Measurements from ENCODE around the gene RCAN3. TPM values are rescaled to one million over a fixed set of nuclear protein-coding genes. Genes with fewer than 3 reads are reported as not detected.

The RCAN3 gene
- total and polyA plus RNA-seq, 2 of the 13 experiments (the other 11 are each of a cell fraction or from before 2014, with no cell fraction given): 12.2 to 13.3 TPM

- Histone ChIP-seq H2AFZ (ENCODE audit: low read length) (no peak overlapping the region), H3K4me3 (replicated peaks in 1 of 3; ENCODE audit: insufficient read depth in 1 of 3, low read depth in 2 of 3, low read length in 3 of 3) (no peak overlapping the region), H4K20me1 (ENCODE audit: insufficient read depth, low read length) (no peaks in the 10 kb centered on the region), H3K36me3 (replicated peaks in 1 of 2; ENCODE audit: control insufficient read depth in 1 of 2, insufficient read depth in 2 of 2, low read length in 2 of 2) (no peaks in the 10 kb centered on the region), H3K9ac (ENCODE audit: insufficient read depth, low read depth, low read length) (no peak overlapping the region), H3K4me2 (ENCODE audit: low read depth, low read length) (no peak overlapping the region), H3K79me2 (ENCODE audit: insufficient read depth, low read length) (no peaks in the 10 kb centered on the region), H3K27ac (ENCODE audit: extremely low read length, insufficient read depth, low read length) (no peak overlapping the region), H3K9me3 (ENCODE audit: low read length) (no peaks in the 10 kb centered on the region), H3K4me1 (ENCODE audit: insufficient read depth, low read length) (peaks cover 90% of the 10 kb centered on the region), H3K27me3 (ENCODE audit: control insufficient read depth in 1 of 2, insufficient read depth in 2 of 2, low read length in 2 of 2) (no peaks in the 10 kb centered on the region)
- in situ Hi-C loops (cut with HindIII; ENCODE audit: extremely low pct_ligation_motif_present, low pct_unique_long_range_greater_than_20kb): no loop called here
- TF ChIP-seq ZNF24 (IDR thresholded peaks at IDR 0.05) (0 out of 2 replicates have a peak, but pooled peaks have one; percentile 53), IKZF4 (CRISPR knock-in tag; IDR thresholded peaks at IDR 0.05; ENCODE audit: borderline replicate concordance, low read depth, not compliant biosample characterization) (no peak), ZNF121 (CRISPR knock-in tag; IDR thresholded peaks at IDR 0.05) (peak; percentile 91), SOX6 (IDR thresholded peaks at IDR 0.05) (no peak), SOX6 (CRISPR knock-in tag; IDR thresholded peaks at IDR 0.05) (0 out of 2 replicates have a peak, but pooled peaks have one; percentile 6), ZNF12 (CRISPR knock-in tag; IDR thresholded peaks at IDR 0.05) (no peak), NR2F6 (IDR thresholded peaks at IDR 0.05) (0 out of 2 replicates have a peak, but pooled peaks have one; percentile 15), NR2F6 (CRISPR knock-in tag; IDR thresholded peaks at IDR 0.05) (no peak)
- 57% methylated on average over 10 of the region's 10 CpGs for WGBS (ENCODE audit: low lambda C conversion rate)
- ChIA-PET CTCF (ENCODE audit: low intra/inter-chr PET ratio, low total read pairs) (no interaction called here), POLR2A (interaction anchor here (1.0 to 1.1 kb wide), 2 partner anchors 17 to 30 kb away, joined by 3 to 5 read pairs; no protein-coding TSS in a partner anchor)
- FAIRE-seq (no peak), DNase-seq (ENCODE audit: low spot score) (no peak), ATAC-seq (no peak)
- no TSS peak for BruUV-seq (replicated peaks)
- intact Hi-C loops (cut with micrococcal nuclease; ENCODE audit: unreplicated experiment): no loop called here
Measured at GRCh38 chr1:24570265-24571125, 67.9 kb downstream of the RCAN3 start.

- peaks cover 86% of the 10 kb centered on the region for H3K4me1 ChIP-seq (ENCODE audit: insufficient read depth, low read length)
- FAIRE-seq (no peak), DNase-seq (ENCODE audit: low spot score) (no peak), ATAC-seq (no peak)
- no peak overlapping the region for H2AFZ ChIP-seq (ENCODE audit: low read length)
- no peaks in the 10 kb centered on the region for H3K27me3 ChIP-seq (ENCODE audit: control insufficient read depth in 1 of 2, insufficient read depth in 2 of 2, low read length in 2 of 2)
- no peaks in the 10 kb centered on the region for H4K20me1 ChIP-seq (ENCODE audit: insufficient read depth, low read length)
- intact Hi-C loops (cut with micrococcal nuclease; ENCODE audit: unreplicated experiment) (no loop called here), in situ Hi-C loops (cut with HindIII; ENCODE audit: extremely low pct_ligation_motif_present, low pct_unique_long_range_greater_than_20kb) (no loop called here)
- no peak for TF ChIP-seq PHF5A (CRISPR knock-in tag; IDR thresholded peaks at IDR 0.05; ENCODE audit: low read depth, unreplicated experiment)
- TF ChIP-seq JUN (CRISPR knock-in tag; IDR thresholded peaks at IDR 0.05): no peak
- TF ChIP-seq EHMT2 (IDR thresholded peaks at IDR 0.05; ENCODE audit: borderline replicate concordance, low read depth, low read length): no peak
- TF ChIP-seq ZNF687 (CRISPR knock-in tag; IDR thresholded peaks at IDR 0.05): peak; percentile 9; the same call in 1 of the 2 replicates
- H3K4me3 ChIP-seq (replicated peaks in 1 of 3; ENCODE audit: insufficient read depth in 1 of 3, low read depth in 2 of 3, low read length in 3 of 3): no peak overlapping the region
- no TSS peak for BruUV-seq (replicated peaks)
- no peak overlapping the region for H3K9ac ChIP-seq (ENCODE audit: insufficient read depth, low read depth, low read length)
- no peaks in the 10 kb centered on the region for H3K79me2 ChIP-seq (ENCODE audit: insufficient read depth, low read length)
- POLR2A ChIA-PET: interaction anchor here (0.6 kb wide), 1 partner anchor 32 kb away, joined by 3 read pairs; no protein-coding TSS in a partner anchor
- CTCF ChIA-PET (ENCODE audit: low intra/inter-chr PET ratio, low total read pairs): no interaction called here
- H3K9me3 ChIP-seq (ENCODE audit: low read length): no peaks in the 10 kb centered on the region
- H3K36me3 ChIP-seq (replicated peaks in 1 of 2; ENCODE audit: control insufficient read depth in 1 of 2, insufficient read depth in 2 of 2, low read length in 2 of 2): no peaks in the 10 kb centered on the region
- no peak overlapping the region for H3K27ac ChIP-seq (ENCODE audit: extremely low read length, insufficient read depth, low read length)
- H3K4me2 ChIP-seq (ENCODE audit: low read depth, low read length): no peak overlapping the region
- WGBS (ENCODE audit: low lambda C conversion rate): 90% methylated on average over 4 of the region's 9 CpGs
Measured at GRCh38 chr1:24572301-24572700, 69.7 kb downstream of the RCAN3 start.

Data from HepG2 (cell line).